ENCODE results near the gene PPP1R7. TPM values are rescaled to one million over a fixed set of nuclear protein-coding genes. Genes with fewer than 3 reads are reported as not detected.

PPP1R7 gene
- total and polyA plus RNA-seq, 2 of the 4 experiments (the other 2 are of a cell fraction) = 60.8 to 70.0 TPM

DNA sequence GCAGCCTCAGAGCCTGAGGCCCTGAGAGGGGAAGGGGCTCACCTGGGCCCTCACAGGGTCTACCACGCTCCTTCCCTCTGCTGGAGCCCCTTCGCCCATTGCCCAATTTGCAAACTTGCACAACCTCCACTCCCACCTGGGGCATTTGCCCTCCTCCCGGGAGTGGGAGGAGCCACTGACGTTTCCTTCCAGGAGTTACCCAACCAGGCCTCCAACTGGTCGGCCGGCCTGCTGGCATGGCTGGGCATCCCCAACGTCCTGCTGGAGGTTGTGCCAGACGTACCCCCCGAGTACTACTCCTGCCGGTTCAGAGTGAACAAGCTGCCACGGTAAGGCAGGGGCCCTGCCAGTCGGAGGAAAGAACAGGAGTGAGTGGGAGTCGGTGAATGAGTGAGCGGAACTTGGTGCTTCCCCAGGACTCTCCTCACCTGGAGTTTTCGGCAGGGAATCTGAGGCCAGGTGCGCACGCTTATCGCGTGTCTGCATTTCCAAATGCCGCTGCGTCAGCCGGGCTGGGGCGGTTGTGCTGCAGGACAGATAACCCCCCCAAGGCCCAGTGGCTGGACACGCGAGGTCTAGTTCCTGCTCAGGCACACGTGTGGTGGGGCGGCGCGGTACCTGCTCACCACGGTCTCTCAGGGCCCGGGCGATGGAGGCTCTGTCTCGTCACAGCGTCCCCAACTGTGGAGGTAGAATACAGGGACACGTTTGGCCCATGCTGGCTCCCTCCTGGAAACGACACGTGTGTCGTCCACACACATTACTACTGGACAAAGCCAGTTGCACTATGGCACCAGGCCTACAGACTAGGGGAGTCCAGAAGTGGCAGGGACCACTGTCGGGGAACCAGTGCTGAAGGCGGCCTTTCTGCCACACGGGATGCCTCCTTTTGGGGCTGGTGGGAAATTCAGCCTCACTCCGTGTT is 49.9 kb downstream of the PPP1R7 start:
- no peak overlapping the region for H3K56ac ChIP-seq (ENCODE audit: extremely low read depth, insufficient read depth, low read length)
- no peak overlapping the region for H2AFZ ChIP-seq (replicated peaks; ENCODE audit: low read length, poor library complexity)
- H3K18ac ChIP-seq (ENCODE audit: low read depth, low read length) = no peak overlapping the region
- WGBS, 2 experiments (ENCODE audit: extremely low coverage in 2 of 2, insufficient read length in 1 of 2) = 72% methylated on average over 12 of the region's 42 CpGs; no CpG with 5 or more reads in 1 of the 2 experiments
- no peaks in the 10 kb centered on the region for H4K20me1 ChIP-seq (ENCODE audit: insufficient read depth, low read length)
- no peak overlapping the region for H2AK5ac ChIP-seq (ENCODE audit: low read depth, low read length)
- no peaks in the 10 kb centered on the region for H3K79me1 ChIP-seq (ENCODE audit: low read depth in 1 of 2, low read length in 2 of 2)
- intact Hi-C loops (cut with micrococcal nuclease) (no loop called here), dilution Hi-C loops (cut with HindIII; ENCODE audit: low sequenced_read_pairs, unreplicated experiment) (no loop called here), in situ Hi-C loops (cut with MboI; ENCODE audit: low sequenced_read_pairs) (no loop called here)
- H3K23ac ChIP-seq (ENCODE audit: low read depth, low read length) = no peak overlapping the region
- H3K14ac ChIP-seq (replicated peaks; ENCODE audit: low read depth, low read length) = no peak overlapping the region
- no TSS peak for BruUV-seq (replicated peaks)
- H3K9ac ChIP-seq (ENCODE audit: low read depth, low read length) = no peak overlapping the region
- H3K27me3 ChIP-seq (ENCODE audit: control insufficient read depth, insufficient read depth, low read length) = peaks cover 13% of the 10 kb centered on the region
- no peak overlapping the region for H2AK9ac ChIP-seq (replicated peaks; ENCODE audit: low read depth, low read length, poor library complexity)
- H3K9me1 ChIP-seq (ENCODE audit: insufficient read depth, low read length) = no peaks in the 10 kb centered on the region
- ChIA-PET POLR2A (ENCODE audit: unreplicated experiment) (no interaction called here), CTCF (no interaction called here)
- no peak overlapping the region for H2BK15ac ChIP-seq (ENCODE audit: low read depth, low read length)
- no peak overlapping the region for H3K4me2 ChIP-seq (ENCODE audit: low read depth, low read length)
- no peaks in the 10 kb centered on the region for H3K4me1 ChIP-seq (ENCODE audit: control insufficient read depth, insufficient read depth, low read length)
- no peak overlapping the region for H3K4me3 ChIP-seq (ENCODE audit: insufficient read depth, low read depth, low read length)
- H3K27ac ChIP-seq (ENCODE audit: insufficient read depth, low read length) = no peak overlapping the region
- ATAC-seq (ENCODE audit: low read depth) (no peak), DNase-seq (no peak)
- no peaks in the 10 kb centered on the region for H3K9me3 ChIP-seq (ENCODE audit: control insufficient read depth, insufficient read depth, low read length)
- no peak overlapping the region for H4K91ac ChIP-seq (ENCODE audit: insufficient read depth, low read depth, low read length)
- no peak overlapping the region for H2BK5ac ChIP-seq (ENCODE audit: low read depth, low read length, poor library complexity, severe bottlenecking)
- H2BK20ac ChIP-seq (ENCODE audit: low read depth, low read length) = no peak overlapping the region
- no peaks in the 10 kb centered on the region for H3K36me3 ChIP-seq (ENCODE audit: control insufficient read depth, insufficient read depth, low read length)
- H4K8ac ChIP-seq (ENCODE audit: low read depth in 2 of 2, low read length in 2 of 2) = no peak overlapping the region
- H2BK120ac ChIP-seq (ENCODE audit: low read depth, low read length) = no peak overlapping the region
- H3K4ac ChIP-seq (ENCODE audit: low read depth, low read length) = no peak overlapping the region
- no peak overlapping the region for H4K5ac ChIP-seq (ENCODE audit: low read depth, low read length)
- TF ChIP-seq CHD1 (IDR thresholded peaks at IDR 0.05; ENCODE audit: low read depth, low read length) (no peak), RFX5 (IDR thresholded peaks at IDR 0.05; ENCODE audit: low read depth, low read length) (no peak), MXI1 (IDR thresholded peaks at IDR 0.05; ENCODE audit: borderline replicate concordance, low read depth, low read length) (no peak), POLR2A (IDR thresholded peaks at IDR 0.05; ENCODE audit: low read depth, low read length) (no peak), BHLHE40 (IDR thresholded peaks at IDR 0.05; ENCODE audit: low read depth, low read length) (no peak), RAD21 (IDR thresholded peaks at IDR 0.05; ENCODE audit: low read length) (no peak), FOS (IDR thresholded peaks at IDR 0.05; ENCODE audit: low read depth, low read length) (no peak), CEBPB (IDR thresholded peaks at IDR 0.05; ENCODE audit: low read depth, low read length) (no peak), SMC3 (IDR thresholded peaks at IDR 0.05; ENCODE audit: low read depth, low read length) (no peak), MAFK (IDR thresholded peaks at IDR 0.05; ENCODE audit: low read depth, low read length) (no peak), MAZ (IDR thresholded peaks at IDR 0.05; ENCODE audit: borderline replicate concordance, low read depth, low read length) (no peak), NFE2L2 (IDR thresholded peaks at IDR 0.05; ENCODE audit: low read depth, low read length) (no peak), RCOR1 (IDR thresholded peaks at IDR 0.05; ENCODE audit: insufficient replicate concordance, low read length) (no peak)
- TF ChIP-seq, protein P1, sequence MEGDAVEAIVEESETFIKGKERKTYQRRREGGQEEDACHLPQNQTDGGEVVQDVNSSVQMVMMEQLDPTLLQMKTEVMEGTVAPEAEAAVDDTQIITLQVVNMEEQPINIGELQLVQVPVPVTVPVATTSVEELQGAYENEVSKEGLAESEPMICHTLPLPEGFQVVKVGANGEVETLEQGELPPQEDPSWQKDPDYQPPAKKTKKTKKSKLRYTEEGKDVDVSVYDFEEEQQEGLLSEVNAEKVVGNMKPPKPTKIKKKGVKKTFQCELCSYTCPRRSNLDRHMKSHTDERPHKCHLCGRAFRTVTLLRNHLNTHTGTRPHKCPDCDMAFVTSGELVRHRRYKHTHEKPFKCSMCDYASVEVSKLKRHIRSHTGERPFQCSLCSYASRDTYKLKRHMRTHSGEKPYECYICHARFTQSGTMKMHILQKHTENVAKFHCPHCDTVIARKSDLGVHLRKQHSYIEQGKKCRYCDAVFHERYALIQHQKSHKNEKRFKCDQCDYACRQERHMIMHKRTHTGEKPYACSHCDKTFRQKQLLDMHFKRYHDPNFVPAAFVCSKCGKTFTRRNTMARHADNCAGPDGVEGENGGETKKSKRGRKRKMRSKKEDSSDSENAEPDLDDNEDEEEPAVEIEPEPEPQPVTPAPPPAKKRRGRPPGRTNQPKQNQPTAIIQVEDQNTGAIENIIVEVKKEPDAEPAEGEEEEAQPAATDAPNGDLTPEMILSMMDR (conservative IDR thresholded peaks at IDR 0.05; ENCODE audit: low read depth, low read length) = no peak
- TF ChIP-seq, protein P2, sequence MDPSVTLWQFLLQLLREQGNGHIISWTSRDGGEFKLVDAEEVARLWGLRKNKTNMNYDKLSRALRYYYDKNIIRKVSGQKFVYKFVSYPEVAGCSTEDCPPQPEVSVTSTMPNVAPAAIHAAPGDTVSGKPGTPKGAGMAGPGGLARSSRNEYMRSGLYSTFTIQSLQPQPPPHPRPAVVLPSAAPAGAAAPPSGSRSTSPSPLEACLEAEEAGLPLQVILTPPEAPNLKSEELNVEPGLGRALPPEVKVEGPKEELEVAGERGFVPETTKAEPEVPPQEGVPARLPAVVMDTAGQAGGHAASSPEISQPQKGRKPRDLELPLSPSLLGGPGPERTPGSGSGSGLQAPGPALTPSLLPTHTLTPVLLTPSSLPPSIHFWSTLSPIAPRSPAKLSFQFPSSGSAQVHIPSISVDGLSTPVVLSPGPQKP (IDR thresholded peaks at IDR 0.05; ENCODE audit: borderline replicate concordance, low read depth, low read length) = no peak

Data from IMR-90 (cell line).